ENCODE results near the gene LILRB4.

The LILRB4 gene

DNA sequence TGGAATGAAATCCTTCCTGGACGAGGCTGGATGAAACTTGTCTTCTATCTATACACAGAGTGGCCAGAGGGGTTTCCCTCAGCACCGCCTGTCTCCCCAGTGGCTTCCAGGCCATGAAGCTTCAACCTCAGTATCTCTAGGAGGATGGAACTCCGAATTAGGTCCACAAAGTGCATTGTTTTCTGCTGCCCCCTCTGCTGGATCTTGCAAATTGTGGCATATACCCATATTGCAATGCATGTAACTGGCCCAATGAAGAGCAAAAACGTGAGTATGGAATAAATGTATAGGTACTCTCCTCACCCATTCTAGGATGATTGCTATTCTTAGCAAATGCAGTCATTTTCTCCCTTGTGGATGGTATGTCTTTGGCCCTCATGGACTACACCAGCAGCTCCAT is 14.7 kb upstream of the LILRB4 start:
- no peaks in the 10 kb centered on the region for H3K27me3 ChIP-seq (ENCODE audit: control insufficient read depth, insufficient read depth, low read length)
- no CpG with 5 or more reads among the region's 4 CpGs for WGBS (ENCODE audit: insufficient coverage, insufficient read length)

DNA sequence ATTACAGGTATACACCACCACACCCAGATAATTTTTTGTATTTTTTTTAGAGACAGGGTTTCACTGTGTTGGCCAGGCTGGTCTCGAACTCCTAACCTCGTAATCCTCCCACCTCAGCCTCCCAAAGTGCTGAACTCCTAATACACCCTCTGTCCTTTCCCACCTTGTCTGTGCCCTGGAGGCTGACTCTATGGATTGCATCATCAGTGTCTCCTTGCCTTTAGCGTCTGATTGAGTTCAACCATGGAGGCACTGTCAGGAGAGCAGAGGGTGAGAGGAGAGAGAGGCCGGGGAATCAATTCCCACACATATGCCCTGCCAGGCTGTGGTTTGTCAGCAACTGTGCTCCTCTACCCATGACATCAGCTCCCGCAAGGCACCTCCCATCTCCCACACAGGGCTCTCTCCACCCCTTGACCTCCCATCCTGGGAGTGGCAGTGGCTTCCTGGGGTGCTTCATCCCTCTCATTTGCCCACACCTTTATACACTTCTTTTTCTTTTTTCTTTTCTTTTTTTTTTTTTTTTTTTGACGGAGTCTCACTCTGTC is 12.6 kb upstream of the LILRB4 start:
- Histone ChIP-seq H3K4me1 (ENCODE audit: control insufficient read depth, insufficient read depth, low read length) (no peaks in the 10 kb centered on the region), H3K27ac (ENCODE audit: low read length) (no peak overlapping the region), H3K36me3 (ENCODE audit: control insufficient read depth, insufficient read depth, low read length) (no peaks in the 10 kb centered on the region), H3K27me3 (ENCODE audit: control insufficient read depth, insufficient read depth, low read length) (no peaks in the 10 kb centered on the region), H3K4me3 (ENCODE audit: low read length) (no peak overlapping the region), H3K9me3 (ENCODE audit: control insufficient read depth, insufficient read depth, low read length) (peaks cover 9% of the 10 kb centered on the region)
- DNase-seq (ENCODE audit: low read depth, low spot score), result no peak
- WGBS (ENCODE audit: insufficient coverage, insufficient read length), result no CpG with 5 or more reads among the region's 6 CpGs

More for the DNA sequence above, 14.7 kb upstream of the LILRB4 start:
- Histone ChIP-seq H3K4me1 (ENCODE audit: control insufficient read depth, insufficient read depth, low read length) (no peaks in the 10 kb centered on the region), H3K9me3 (ENCODE audit: control insufficient read depth, insufficient read depth, low read length) (peaks cover 8% of the 10 kb centered on the region), H3K4me3 (ENCODE audit: low read length) (no peak overlapping the region), H3K27ac (ENCODE audit: low read length) (no peak overlapping the region), H3K36me3 (ENCODE audit: control insufficient read depth, insufficient read depth, low read length) (no peaks in the 10 kb centered on the region)
- DNase-seq (ENCODE audit: low read depth, low spot score), result no peak

DNA sequence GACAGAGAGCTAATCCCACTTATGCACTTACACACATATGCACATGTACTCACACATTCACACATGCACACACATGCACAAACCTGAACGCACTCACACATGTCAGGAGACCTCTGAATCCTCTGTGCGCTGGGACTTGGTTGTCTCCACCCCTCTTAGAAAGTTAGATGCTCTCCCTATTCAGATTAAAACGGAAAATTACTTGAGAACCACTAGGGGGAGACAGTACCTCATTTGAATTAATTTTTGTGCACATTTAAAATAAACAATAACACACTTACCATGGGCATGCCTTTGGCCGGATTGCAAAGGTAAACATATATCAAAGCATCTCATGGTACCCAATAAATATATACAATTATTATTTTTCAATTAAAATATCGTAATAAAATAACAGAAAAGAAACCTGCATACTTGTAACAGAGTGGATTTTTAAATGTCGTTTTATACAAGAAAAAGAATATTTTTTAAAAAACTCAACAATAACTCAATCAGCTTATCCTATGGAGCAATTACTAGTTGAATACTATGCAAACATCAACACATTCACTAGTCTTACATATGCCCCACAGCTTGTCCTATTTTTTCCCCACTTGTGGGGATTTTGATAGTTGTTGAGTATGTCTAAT is 9.5 kb upstream of the LILRB4 start:
- no peaks in the 10 kb centered on the region for H3K4me1 ChIP-seq (ENCODE audit: control insufficient read depth, insufficient read depth, low read length)
- H3K36me3 ChIP-seq (ENCODE audit: control insufficient read depth, insufficient read depth, low read length), result no peaks in the 10 kb centered on the region
- peaks cover 10% of the 10 kb centered on the region for H3K9me3 ChIP-seq (ENCODE audit: control insufficient read depth, insufficient read depth, low read length)
- H3K27ac ChIP-seq (ENCODE audit: low read length), result no peak overlapping the region
- no peak overlapping the region for H3K4me3 ChIP-seq (ENCODE audit: low read length)
- no CpG with 5 or more reads among the region's 6 CpGs for WGBS (ENCODE audit: insufficient coverage, insufficient read length)
- no peaks in the 10 kb centered on the region for H3K27me3 ChIP-seq (ENCODE audit: control insufficient read depth, insufficient read depth, low read length)
- DNase-seq (ENCODE audit: low read depth, low spot score), result no peak

DNA sequence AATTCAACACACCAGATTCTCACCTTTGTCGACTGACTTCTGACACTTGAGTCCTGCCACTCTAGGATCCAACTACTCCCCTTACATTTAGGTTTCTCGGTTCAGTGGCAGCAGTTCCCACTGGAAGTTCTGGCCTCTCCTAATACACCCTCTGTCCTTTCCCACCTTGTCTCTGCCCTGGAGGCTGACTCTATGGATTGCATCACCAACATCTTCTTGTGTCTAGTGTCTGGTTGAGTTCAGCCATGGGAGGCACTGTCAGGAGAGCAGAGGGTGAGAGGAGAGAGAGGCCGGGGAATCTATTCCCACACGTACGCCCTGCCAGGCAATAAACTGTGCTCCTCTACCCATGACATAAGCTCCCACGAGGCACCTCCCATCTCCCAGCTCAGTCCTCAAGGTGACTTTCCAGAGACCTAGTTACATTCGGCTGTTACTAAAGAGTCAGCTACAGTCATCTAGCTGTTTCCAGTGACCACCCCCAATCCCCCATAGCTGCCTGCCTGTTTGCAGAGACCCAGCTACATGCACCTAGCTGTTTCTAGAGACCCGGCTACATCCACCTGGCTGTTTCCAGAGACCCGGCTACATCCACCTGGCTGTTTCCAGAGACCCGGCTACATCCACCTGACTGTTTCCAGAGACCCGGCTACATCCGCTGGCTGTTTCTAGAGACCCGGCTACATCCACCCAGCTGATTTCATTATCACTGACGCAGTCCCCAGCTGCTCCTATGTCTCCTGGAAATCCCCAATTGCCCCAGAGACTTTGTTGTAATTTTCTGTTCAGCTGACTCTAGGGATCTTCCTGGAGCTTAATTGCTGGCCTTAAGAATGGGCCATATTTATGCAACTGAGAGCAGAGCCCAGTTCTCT is 8.1 kb upstream of the LILRB4 start:
- no peaks in the 10 kb centered on the region for H3K4me1 ChIP-seq (ENCODE audit: control insufficient read depth, insufficient read depth, low read length)
- WGBS (ENCODE audit: insufficient coverage, insufficient read length), result no CpG with 5 or more reads among the region's 14 CpGs
- H3K4me3 ChIP-seq (ENCODE audit: low read length), result no peak overlapping the region
- no peak overlapping the region for H3K27ac ChIP-seq (ENCODE audit: low read length)
- no peaks in the 10 kb centered on the region for H3K27me3 ChIP-seq (ENCODE audit: control insufficient read depth, insufficient read depth, low read length)
- H3K36me3 ChIP-seq (ENCODE audit: control insufficient read depth, insufficient read depth, low read length), result no peaks in the 10 kb centered on the region
- peaks cover 9% of the 10 kb centered on the region for H3K9me3 ChIP-seq (ENCODE audit: control insufficient read depth, insufficient read depth, low read length)
- DNase-seq (ENCODE audit: low read depth, low spot score), result no peak

DNA sequence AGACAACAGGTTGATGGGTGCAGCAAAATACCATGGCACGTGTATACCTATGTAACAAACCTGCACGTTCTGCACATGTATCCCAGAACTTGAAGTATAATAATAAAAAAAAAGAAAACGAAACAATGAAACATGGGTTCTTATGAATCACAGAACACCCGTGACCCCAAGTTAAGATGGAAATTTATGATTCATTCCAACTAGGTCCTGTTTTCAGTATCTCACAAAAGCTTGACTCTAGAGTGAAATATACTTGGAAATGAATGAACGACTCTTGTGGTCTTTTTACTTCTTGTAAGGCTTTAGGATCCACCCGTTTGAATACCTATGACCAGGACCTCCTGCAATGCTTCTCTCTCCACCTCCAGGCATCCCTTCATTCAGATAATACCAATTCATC is 3.5 kb upstream of the LILRB4 start:
- WGBS (ENCODE audit: insufficient coverage, insufficient read length), result no CpG with 5 or more reads among the region's 6 CpGs
- peaks cover 21% of the 10 kb centered on the region for H3K9me3 ChIP-seq (ENCODE audit: control insufficient read depth, insufficient read depth, low read length)

DNA sequence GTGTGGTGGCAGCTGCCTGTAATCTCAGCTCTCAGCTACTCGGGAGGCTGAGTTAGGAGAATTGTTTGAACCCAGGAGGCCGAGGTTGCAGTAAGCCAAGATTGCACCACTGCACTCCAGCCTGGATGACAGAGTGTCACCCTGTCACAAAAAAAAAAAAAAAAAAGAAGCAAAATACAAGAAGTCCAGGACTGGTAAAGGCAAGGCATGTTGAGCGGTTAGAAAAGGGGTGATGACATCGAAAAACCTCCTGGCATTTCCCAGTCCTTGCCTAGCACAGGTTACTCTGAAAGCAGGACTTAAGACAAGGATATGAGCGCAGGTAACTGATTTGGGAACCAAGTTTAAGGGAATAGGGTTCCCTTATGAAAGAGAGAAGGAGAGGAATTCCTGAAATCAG is 2.5 kb upstream of the LILRB4 start:
- Histone ChIP-seq H3K27me3 (ENCODE audit: control insufficient read depth, insufficient read depth, low read length) (no peaks in the 10 kb centered on the region), H3K27ac (ENCODE audit: low read length) (no peak overlapping the region), H3K4me3 (ENCODE audit: low read length) (no peak overlapping the region), H3K4me1 (ENCODE audit: control insufficient read depth, insufficient read depth, low read length) (no peaks in the 10 kb centered on the region), H3K9me3 (ENCODE audit: control insufficient read depth, insufficient read depth, low read length) (peaks cover 25% of the 10 kb centered on the region), H3K36me3 (ENCODE audit: control insufficient read depth, insufficient read depth, low read length) (no peaks in the 10 kb centered on the region)
- WGBS (ENCODE audit: insufficient coverage, insufficient read length), result no CpG with 5 or more reads among the region's 5 CpGs
- DNase-seq (ENCODE audit: low read depth, low spot score), result no peak

More for the DNA sequence above, 3.5 kb upstream of the LILRB4 start:
- H3K27ac ChIP-seq (ENCODE audit: low read length), result no peak overlapping the region
- H3K4me3 ChIP-seq (ENCODE audit: low read length), result no peak overlapping the region
- H3K4me1 ChIP-seq (ENCODE audit: control insufficient read depth, insufficient read depth, low read length), result no peaks in the 10 kb centered on the region
- DNase-seq (ENCODE audit: low read depth, low spot score), result no peak
- no peaks in the 10 kb centered on the region for H3K27me3 ChIP-seq (ENCODE audit: control insufficient read depth, insufficient read depth, low read length)
- H3K36me3 ChIP-seq (ENCODE audit: control insufficient read depth, insufficient read depth, low read length), result no peaks in the 10 kb centered on the region

DNA sequence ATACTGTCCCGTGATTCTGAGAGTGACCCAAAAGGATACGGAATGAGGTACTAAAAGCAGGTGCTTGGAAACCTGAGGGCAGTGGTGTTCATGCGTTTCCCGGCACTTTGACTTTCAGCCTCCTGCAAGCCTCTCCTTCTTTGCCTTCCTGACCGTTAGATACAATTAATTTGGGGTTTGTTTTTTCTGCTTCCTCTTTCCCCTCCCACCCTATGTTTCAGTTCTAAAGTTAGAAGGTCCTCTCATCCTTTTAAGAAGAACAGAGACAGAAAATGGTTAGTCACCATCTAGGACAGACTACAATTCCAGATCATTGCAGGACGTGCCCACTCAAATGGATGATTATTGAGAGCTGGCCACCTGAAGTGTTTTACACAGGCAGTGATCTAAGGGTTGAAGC is 1.8 kb upstream of the LILRB4 start:
- Histone ChIP-seq H3K4me1 (ENCODE audit: control insufficient read depth, insufficient read depth, low read length) (no peaks in the 10 kb centered on the region), H3K36me3 (ENCODE audit: control insufficient read depth, insufficient read depth, low read length) (no peaks in the 10 kb centered on the region), H3K9me3 (ENCODE audit: control insufficient read depth, insufficient read depth, low read length) (peaks cover 30% of the 10 kb centered on the region), H3K4me3 (ENCODE audit: low read length) (no peak overlapping the region), H3K27ac (ENCODE audit: low read length) (no peak overlapping the region), H3K27me3 (ENCODE audit: control insufficient read depth, insufficient read depth, low read length) (no peaks in the 10 kb centered on the region)
- no CpG with 5 or more reads among the region's 6 CpGs for WGBS (ENCODE audit: insufficient coverage, insufficient read length)
- no peak for DNase-seq (ENCODE audit: low read depth, low spot score)

DNA sequence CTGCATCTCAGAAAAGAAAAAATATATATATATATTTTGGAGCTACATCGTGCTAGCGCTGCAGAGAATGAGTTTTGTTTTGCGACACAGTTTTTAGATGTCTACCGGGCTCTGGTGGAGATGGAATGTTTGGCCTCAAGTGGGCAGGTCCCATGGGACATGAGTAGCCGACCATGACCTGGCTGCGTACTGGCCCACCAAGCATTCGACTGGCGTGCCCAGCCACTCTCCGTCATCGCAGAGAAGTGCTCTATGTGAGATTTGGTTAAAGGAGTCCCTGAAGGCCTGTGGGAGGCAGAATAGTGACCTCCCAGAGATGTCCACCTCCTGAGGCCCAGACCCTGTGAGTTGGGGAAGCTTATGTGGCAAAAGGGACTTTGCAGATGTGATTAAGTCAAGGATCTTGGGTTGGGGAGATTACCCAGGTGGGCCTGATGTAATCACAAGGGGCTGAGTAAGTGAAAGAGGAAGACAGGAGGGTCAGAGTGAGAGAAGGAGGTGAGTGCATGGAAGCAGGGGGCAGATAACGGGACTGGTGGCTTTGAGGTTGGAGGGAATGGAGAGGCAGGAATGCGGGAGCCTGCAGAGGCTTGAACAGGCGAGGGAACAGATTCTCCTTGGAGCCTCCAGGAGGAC is 821 bp upstream of the LILRB4 start:
- Histone ChIP-seq H3K36me3 (ENCODE audit: control insufficient read depth, insufficient read depth, low read length) (no peaks in the 10 kb centered on the region), H3K4me3 (ENCODE audit: low read length) (no peak overlapping the region), H3K4me1 (ENCODE audit: control insufficient read depth, insufficient read depth, low read length) (no peaks in the 10 kb centered on the region; the same call in 1 of the 2 replicates), H3K27ac (ENCODE audit: low read length) (no peak overlapping the region), H3K9me3 (ENCODE audit: control insufficient read depth, insufficient read depth, low read length) (peaks cover 33% of the 10 kb centered on the region), H3K27me3 (ENCODE audit: control insufficient read depth, insufficient read depth, low read length) (no peaks in the 10 kb centered on the region)
- no peak for DNase-seq (ENCODE audit: low read depth, low spot score)
- no CpG with 5 or more reads among the region's 13 CpGs for WGBS (ENCODE audit: insufficient coverage, insufficient read length)

DNA sequence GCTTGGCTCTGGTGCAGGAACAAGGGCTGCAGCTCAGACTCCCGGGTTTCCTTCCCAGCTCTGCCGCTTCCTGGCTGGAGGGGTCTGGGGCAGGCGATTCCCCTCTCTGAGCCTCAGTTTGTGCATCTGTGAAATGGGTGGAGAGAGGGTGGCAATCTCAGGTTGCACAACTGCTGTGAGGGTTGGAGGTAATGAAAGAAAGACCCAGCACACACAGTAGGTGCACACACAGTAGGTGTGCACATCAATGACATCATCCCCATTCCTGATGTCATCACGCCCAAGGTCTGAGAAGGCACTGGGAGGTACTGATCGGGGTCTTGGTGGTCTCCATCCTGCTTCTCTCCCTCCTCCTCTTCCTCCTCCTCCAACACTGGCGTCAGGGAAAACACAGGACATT is 2.7 kb downstream of the LILRB4 start:
- Histone ChIP-seq H3K27me3 (ENCODE audit: control insufficient read depth, insufficient read depth, low read length) (no peaks in the 10 kb centered on the region), H3K9me3 (ENCODE audit: control insufficient read depth, insufficient read depth, low read length) (peaks cover 30% of the 10 kb centered on the region), H3K36me3 (ENCODE audit: control insufficient read depth, insufficient read depth, low read length) (no peaks in the 10 kb centered on the region), H3K4me1 (ENCODE audit: control insufficient read depth, insufficient read depth, low read length) (no peaks in the 10 kb centered on the region; the same call in 1 of the 2 replicates), H3K27ac (ENCODE audit: low read length) (no peak overlapping the region), H3K4me3 (ENCODE audit: low read length) (no peak overlapping the region)
- WGBS (ENCODE audit: insufficient coverage, insufficient read length), result no CpG with 5 or more reads among the region's 6 CpGs
- DNase-seq (ENCODE audit: low read depth, low spot score), result no peak

DNA sequence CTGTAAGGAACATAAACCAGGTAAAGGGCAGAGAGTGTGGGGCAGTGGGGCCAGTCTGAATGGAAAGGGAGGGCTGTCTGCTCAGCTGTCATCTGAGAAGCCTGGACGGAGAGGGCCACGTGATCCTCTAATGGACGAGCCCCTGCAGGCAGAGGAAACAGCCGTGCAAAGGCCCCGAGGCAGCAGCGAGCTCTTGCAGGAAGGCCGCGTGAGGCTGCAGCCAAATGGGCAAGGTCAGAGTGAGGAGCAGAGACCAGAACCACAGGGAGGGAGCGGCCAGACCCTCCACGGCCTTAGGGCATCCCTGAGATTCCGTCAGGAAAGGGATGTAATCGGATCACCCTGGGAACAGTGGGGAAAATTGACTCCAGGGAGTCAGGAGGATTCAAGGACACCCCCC is 4.4 kb downstream of the LILRB4 start:
- Histone ChIP-seq H3K36me3 (ENCODE audit: control insufficient read depth, insufficient read depth, low read length) (no peaks in the 10 kb centered on the region), H3K9me3 (ENCODE audit: control insufficient read depth, insufficient read depth, low read length) (peaks cover 28% of the 10 kb centered on the region), H3K27me3 (ENCODE audit: control insufficient read depth, insufficient read depth, low read length) (no peaks in the 10 kb centered on the region), H3K27ac (ENCODE audit: low read length) (no peak overlapping the region), H3K4me3 (ENCODE audit: low read length) (no peak overlapping the region), H3K4me1 (ENCODE audit: control insufficient read depth, insufficient read depth, low read length) (no peaks in the 10 kb centered on the region; the same call in 1 of the 2 replicates)
- no peak for DNase-seq (ENCODE audit: low read depth, low spot score)
- WGBS (ENCODE audit: insufficient coverage, insufficient read length), result no CpG with 5 or more reads among the region's 12 CpGs

Measured in iPS DF 6.9 (cell line).